SIG-M5 (cell line): ENCODE data around the gene MED15.

Experiments used
- DNase-seq: peaks from one replicate; lab custom pipeline; 2025; lab: John Stamatoyannopoulos, UW

The MED15 gene

GRCh38 chr22:20626811-20627210 lies 119.4 kb downstream of the MED15 start:
- DNase-seq = no peak

- DNase-seq = no peak
Measured at GRCh38 chr22:20627432-20627831, 120.0 kb downstream of the MED15 start.

GRCh38 chr22:20628081-20628939 lies 120.9 kb downstream of the MED15 start:
- no peak for DNase-seq

GRCh38 chr22:20629401-20629800 lies 122.0 kb downstream of the MED15 start:
- no peak for DNase-seq

- no peak for DNase-seq
Measured at GRCh38 chr22:20630873-20631617, 123.6 kb downstream of the MED15 start.

- no peak for DNase-seq
Measured at GRCh38 chr22:20632082-20632481, 124.7 kb downstream of the MED15 start.

- no peak for DNase-seq
Measured at GRCh38 chr22:20632518-20632917, 125.1 kb downstream of the MED15 start.

GRCh38 chr22:20634560-20635226 lies 127.3 kb downstream of the MED15 start:
- no peak for DNase-seq

- no peak for DNase-seq
Measured at GRCh38 chr22:20635227-20635591, 127.8 kb downstream of the MED15 start.

GRCh38 chr22:20636075-20636812 lies 128.8 kb downstream of the MED15 start:
- DNase-seq = no peak

GRCh38 chr22:20636945-20637344 lies 129.5 kb downstream of the MED15 start:
- DNase-seq = no peak
